ENCODE measurements around the gene PELI2.
A peak's percentile ranks its signal among the peaks of the same experiment; 100 is the strongest.

PELI2 gene

DNA sequence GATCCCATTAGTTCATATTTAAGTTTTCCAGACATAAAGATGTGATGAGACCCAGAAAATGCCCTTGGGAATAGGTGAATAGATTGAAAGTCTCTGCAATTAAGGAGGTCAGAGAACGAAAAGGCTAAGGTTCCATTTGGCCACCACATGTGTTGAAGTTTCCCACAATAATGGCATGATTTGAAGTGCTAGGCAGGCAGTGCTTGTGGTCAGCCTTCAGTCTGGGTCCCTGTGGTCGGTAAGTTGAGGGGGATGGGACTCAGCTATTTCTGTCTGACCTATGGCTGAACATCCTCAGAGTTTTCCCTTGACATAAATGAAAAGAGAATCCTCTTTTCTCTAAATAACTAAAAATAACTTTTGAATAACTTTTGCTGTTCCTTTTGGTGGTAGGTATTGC is 92.4 kb downstream of the PELI2 start:
- no peak for DNase-seq

DNA sequence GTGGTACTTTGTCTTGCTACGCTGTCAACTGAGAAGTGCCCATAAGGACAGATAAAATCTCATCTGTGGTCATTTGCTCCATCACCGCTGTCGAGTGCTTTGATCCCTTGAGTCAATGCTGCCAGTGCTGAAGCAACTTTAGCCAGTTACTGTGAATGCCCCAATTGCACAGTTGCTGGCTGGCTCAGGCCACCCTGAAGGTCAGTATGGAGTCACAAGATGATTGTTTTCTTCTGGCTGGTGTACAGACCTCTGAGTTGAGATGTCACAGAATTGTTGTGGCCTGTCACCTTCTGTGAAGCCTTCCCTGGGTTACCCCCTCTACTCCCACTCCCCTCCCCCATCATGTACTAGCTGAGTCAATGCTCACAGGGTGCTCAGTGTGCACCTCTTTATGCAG is 92.9 kb downstream of the PELI2 start:
- no peak for DNase-seq

GRCh38 chr14:56211844-56212243 is 93.6 kb downstream of the PELI2 start:
- no peak for DNase-seq

GRCh38 chr14:56212521-56212920 is 94.3 kb downstream of the PELI2 start:
- no peak for DNase-seq

DNA sequence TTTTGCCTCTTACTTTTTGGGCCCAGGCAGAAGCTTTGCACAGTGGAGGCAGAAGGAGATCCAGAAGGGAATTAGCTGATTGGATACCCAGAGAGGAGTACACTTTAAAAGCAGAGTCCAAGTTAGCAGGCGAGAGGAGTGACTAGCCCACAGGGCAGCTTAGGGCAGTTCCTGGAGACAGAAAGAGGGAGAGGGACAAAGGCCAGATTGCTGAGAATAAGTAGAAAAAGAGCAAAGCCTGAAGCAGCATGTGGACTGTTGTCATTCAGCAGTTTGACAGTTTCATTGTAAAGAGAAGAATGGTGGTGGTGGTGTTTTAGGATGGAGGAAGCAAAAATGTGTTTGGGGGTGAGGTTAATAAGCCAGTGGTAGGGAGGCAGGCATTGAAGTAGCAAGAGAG is 95.1 kb downstream of the PELI2 start:
- DNase-seq, result no peak

DNA sequence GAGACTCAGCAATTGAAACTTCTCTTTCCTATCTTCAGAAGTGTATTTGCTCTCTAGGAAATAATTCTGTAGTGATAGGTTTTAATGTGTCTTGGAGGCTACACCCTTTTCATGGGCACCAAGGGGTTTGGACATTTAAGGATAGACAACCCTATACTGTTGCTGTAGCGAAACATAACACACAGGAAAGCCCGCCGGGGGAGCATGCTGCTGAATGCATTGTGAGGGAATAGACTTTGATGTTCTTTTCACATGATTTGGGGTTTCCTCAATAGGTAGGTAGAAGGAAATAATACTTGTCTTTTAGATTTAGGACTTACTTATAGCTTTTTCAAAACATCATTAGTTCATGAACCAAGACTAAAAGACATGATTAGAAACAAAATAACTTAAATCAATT is 97.0 kb downstream of the PELI2 start:
- no peak for DNase-seq

- peak; percentile 56 for DNase-seq
Observed at GRCh38 chr14:56216626-56217379, 98.6 kb downstream of the PELI2 start.

DNA sequence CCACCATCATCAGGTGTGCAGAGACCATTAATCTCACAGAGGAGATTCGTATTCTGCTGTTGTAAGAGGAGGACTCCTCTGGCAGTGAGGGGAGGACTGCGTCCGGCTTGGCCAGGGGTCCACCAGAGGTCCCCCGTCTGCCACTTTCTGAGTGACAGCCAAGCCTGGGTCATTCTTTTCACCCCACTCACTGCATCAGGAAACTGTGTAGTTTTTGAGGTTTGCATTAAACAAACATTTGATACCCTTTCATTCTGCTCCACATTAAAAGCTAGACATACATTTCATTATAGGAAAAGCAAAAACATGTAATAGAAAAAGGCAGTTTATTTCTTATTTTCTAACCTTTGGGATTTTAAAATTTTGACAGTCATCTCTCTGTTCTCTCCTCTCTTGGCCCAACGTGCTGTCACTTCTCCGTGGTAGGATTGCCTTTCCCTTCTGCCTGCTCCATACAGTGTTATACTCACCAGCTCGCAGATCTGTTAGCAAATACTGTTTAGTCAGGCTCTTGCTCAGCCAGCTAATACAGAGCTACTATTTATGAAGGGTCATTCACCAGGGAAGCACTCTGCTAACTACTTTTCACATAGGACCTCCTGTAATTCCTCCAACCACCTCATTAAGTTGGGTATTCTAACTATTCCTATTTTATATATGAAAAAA is 99.3 kb downstream of the PELI2 start:
- no peak for DNase-seq

DNA sequence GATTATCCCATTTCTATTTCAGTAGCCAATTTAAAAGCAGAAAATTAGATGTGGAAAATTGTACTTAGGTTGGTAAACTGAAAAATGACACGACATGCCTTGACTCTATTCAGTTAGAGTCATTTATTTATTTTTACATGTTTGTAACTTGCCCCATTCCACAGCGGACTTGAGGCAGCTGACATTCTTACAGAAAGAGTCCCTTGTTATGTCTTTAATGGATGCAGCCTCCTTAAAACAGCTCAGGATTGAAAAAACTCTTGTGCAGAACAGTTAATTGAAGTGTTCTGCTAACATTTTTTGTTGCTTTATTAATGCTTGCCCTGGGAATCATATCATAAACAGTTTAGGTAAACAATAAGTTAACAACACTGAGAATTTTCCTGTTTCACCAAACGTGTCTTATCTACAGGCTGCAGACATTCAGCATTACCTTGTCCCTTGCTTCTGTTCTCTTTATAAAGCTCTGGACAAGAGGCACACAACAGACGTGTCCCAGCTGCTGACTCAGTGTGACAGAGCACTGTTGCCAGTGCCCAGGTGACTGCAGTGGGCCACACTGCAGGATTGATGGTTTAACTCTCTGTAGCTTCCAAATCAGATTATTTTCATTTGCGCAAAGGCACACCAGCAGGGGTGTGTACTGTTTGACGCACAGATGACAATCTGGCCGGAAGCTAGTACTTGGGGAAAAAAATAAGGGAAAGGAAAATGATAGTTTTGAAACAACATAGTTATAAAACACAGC is 101.6 kb downstream of the PELI2 start:
- no peak for DNase-seq

- no peak for DNase-seq
Observed at GRCh38 chr14:56221382-56222128, 103.3 kb downstream of the PELI2 start.

DNA sequence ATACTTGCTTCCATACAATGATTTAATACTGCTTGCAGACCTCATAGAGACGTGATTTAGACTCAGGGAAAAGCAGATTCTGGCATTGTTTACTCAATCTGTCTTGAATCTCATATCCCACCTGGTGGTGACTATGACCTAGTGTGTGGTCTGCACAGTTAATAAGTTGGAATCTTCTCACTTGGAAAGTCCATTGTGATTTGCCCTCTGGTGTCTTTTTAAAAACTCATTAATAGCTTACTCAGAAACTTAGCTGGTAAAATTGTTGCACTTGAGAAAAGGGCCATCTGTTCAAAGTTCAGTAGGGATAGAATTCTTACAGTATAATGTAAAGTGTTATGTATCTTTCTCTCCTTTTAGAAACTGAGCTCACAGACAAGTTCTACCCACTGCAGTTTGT is 106.0 kb downstream of the PELI2 start:
- DNase-seq, result no peak

- no peak for DNase-seq
Observed at GRCh38 chr14:56224691-56225681, 106.8 kb downstream of the PELI2 start.

DNA sequence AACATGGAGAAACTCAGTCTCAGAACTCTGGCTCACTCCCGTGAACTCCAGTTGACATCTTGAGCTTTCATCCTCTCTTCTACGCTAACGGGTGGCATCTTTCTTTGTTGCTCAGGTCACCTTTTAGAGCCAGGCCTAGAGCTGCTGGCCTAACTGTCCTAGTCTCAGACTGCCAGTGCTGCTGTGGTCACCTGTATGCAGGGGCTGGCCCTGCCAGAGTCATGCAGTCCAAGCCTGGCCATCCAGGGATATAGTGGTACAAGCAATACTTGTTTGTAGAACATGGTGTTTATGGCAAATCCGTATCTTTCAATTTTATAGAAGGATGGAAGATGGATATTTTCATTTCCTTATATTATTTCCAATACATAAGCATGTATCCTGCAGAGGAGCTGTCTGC is 117.2 kb downstream of the PELI2 start:
- no peak for DNase-seq

DNA sequence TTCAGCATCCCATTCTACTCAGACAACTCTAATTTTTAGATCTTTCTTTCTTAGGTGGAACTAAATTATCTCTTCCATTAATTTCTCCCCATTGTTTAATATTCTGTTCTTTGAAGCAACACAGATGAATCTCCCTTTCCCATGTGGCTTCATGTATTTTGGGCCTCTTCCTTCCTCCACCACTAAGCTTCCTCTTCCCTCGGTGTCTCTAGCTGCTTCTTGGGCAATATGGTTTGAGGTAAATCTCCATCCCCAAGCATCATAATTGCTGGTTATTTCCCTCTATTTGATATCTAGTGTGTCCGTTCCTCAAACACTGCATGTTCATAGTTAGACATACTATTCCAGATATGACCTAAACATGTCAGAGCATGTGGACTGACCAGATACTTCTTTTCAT is 119.2 kb downstream of the PELI2 start:
- no peak for DNase-seq

DNA sequence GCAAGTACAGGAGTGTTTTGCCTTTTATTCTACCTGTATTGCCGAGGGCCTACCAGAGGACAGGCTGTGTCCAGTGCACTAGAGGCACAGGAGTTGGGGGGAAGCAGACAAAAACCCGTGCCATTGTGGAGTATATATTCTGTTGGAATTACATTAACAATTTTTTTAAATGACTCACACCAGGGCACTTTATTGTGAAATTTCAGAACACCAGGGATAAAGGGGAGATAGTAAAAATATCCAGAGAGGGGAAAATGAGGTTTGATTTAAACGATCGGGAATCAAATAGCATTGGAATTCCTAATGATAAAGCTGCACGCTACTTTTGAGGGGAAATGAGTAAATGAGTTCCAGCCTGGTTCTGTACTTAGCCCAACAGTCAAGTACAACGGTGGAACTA is 123.2 kb downstream of the PELI2 start:
- no peak for DNase-seq

- DNase-seq, result no peak
Observed at GRCh38 chr14:56243110-56243509, 124.9 kb downstream of the PELI2 start.

- DNase-seq, result no peak
Observed at GRCh38 chr14:56244138-56244789, 126.1 kb downstream of the PELI2 start.

- no peak for DNase-seq
Observed at GRCh38 chr14:56247495-56248200, 129.4 kb downstream of the PELI2 start.

DNA sequence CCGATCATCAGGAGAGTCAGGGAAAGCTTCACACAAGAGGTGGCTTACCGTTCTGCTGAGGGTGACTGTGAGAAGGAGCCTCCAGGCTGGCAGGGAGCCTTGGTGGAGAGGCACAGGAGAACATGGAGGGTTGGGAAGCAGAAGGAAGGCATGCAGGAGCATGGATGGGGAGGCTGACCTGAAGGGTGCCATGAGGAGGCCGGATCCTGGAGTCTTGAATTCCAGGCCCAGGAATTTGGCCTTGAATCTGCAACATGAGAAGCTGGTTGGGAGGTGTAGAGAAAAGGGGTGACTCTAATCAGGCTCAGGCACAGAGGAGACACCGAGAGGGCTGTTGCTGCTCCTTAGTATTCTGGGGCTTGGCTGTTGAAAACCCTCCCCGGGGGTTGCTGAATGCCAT is 130.2 kb downstream of the PELI2 start:
- no peak for DNase-seq

DNA sequence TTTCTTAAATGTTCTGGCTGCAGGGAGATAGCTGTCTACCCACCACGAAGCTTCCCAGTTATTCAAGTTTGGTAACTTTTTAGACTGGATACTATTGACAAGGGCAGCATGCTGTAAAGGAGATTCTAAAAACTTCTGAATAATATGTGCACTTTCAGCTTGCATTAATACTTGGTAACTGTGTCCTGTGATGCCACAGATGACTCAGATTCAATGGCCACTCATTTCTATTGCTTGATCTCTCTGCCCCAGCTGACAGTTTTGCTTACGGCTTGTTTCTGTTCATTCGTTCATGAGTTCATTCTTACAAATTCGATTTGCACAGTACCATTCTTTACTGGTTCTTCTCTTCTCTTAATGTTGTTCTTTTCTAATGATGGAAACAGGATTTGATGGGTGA is 142.8 kb downstream of the PELI2 start:
- no peak for DNase-seq

GRCh38 chr14:56262530-56262929 is 144.3 kb downstream of the PELI2 start:
- DNase-seq, result no peak

All from femur (tissue), 1 donor.